ENCODE measurements around the gene DHRS7C. TPM values are rescaled to one million over a fixed set of nuclear protein-coding genes. Genes with fewer than 3 reads are reported as not detected.

Gene DHRS7C
- total and polyA plus RNA-seq, 2 donors (not counting 1 experiment from before 2014, with no cell fraction given): not detected

GRCh38 chr17:9755083-9755482 is 36.3 kb downstream of the DHRS7C start:
- ChIA-PET CTCF (no interaction called here), POLR2A (no interaction called here)
- Histone ChIP-seq H3K27me3 (replicated peaks in 1 of 4; ENCODE audit: control extremely low read depth in 1 of 4, control insufficient read depth in 3 of 4, insufficient read depth in 4 of 4, low read length in 3 of 4) (peaks cover 0 to 4% (median 2%) of the 10 kb centered on the region in 4 experiments), H3K4me2 (replicated peaks; ENCODE audit: low read depth, low read length, poor library complexity, severe bottlenecking) (no peak overlapping the region), H3K27ac (ENCODE audit: low read length in 2 of 2) (no peak overlapping the region), H3K4me3 (ENCODE audit: control extremely low read depth in 1 of 5, extremely low read depth in 1 of 5, insufficient read depth in 1 of 5, low read depth in 2 of 5, low read length in 4 of 5) (no peak overlapping the region), H2AFZ (ENCODE audit: insufficient read depth, low read depth, low read length, poor library complexity, severe bottlenecking) (no peak overlapping the region), H4K20me1 (ENCODE audit: control insufficient read depth, insufficient read depth, low read length, poor library complexity, severe bottlenecking) (no peaks in the 10 kb centered on the region), H3K9ac (ENCODE audit: low read length) (no peak overlapping the region), H3K4me1 (ENCODE audit: control insufficient read depth in 2 of 2, insufficient read depth in 2 of 2, low read length in 2 of 2) (no peaks in the 10 kb centered on the region), H3K79me2 (ENCODE audit: control insufficient read depth, insufficient read depth, low read length) (no peaks in the 10 kb centered on the region), H3K36me3 (replicated peaks in 1 of 2; ENCODE audit: control extremely low read depth in 1 of 2, control insufficient read depth in 1 of 2, extremely low read depth in 1 of 2, insufficient read depth in 2 of 2, low read length in 1 of 2) (no peaks in the 10 kb centered on the region), H3K9me3 (ENCODE audit: control extremely low read depth in 1 of 3, control insufficient read depth in 2 of 3, insufficient read depth in 1 of 3, low read length in 2 of 3) (peaks cover 0 to 2% (median 0%) of the 10 kb centered on the region in 3 donors)
- Mint-ChIP-seq H3K4me3 (no peak overlapping the region), H3K4me1 (no peaks in the 10 kb centered on the region), H3K27me3 (peaks cover 20% of the 10 kb centered on the region), H3K27ac (no peak overlapping the region), H3K9me3 (ENCODE audit: insufficient read depth) (peaks cover 2% of the 10 kb centered on the region)
- no peak for TF ChIP-seq CTCF (IDR thresholded peaks at IDR 0.05)
- no peak for TF ChIP-seq EZH2 (IDR thresholded peaks at IDR 0.05; ENCODE audit: borderline replicate concordance, insufficient read depth, low read depth, low read length, poor library complexity, severe bottlenecking)
- WGBS (ENCODE audit: insufficient coverage): 82% methylated on average over 3 of the region's 3 CpGs
- intact Hi-C loops (cut with micrococcal nuclease): loop anchor here (10.0 kb wide), 1 partner anchor 180 kb away; the partner anchor contains the start of genes CFAP52 and STX8
- DNase-seq (no peak), ATAC-seq (ENCODE audit: low read depth) (no peak)

- ATAC-seq (ENCODE audit: low read depth): no peak
- ChIA-PET POLR2A (no interaction called here), CTCF (no interaction called here)
- H2AFZ ChIP-seq (ENCODE audit: insufficient read depth, low read depth, low read length, poor library complexity, severe bottlenecking): no peak overlapping the region
- H3K9me3 ChIP-seq (ENCODE audit: control extremely low read depth in 1 of 3, control insufficient read depth in 2 of 3, insufficient read depth in 1 of 3, low read length in 2 of 3): peaks cover 0 to 2% (median 0%) of the 10 kb centered on the region in 3 donors
- no peak overlapping the region for H3K9ac ChIP-seq (ENCODE audit: low read length)
- H3K27ac ChIP-seq (ENCODE audit: low read length in 2 of 2): no peak overlapping the region
- H3K4me1 ChIP-seq (ENCODE audit: control insufficient read depth in 2 of 2, insufficient read depth in 2 of 2, low read length in 2 of 2): no peaks in the 10 kb centered on the region
- Mint-ChIP-seq H3K4me1 (no peaks in the 10 kb centered on the region), H3K27me3 (peaks cover 29% of the 10 kb centered on the region), H3K27ac (no peak overlapping the region), H3K9me3 (ENCODE audit: insufficient read depth) (peaks cover 2% of the 10 kb centered on the region), H3K4me3 (no peak overlapping the region)
- DNase-seq: no peak
- no peak overlapping the region for H3K4me2 ChIP-seq (replicated peaks; ENCODE audit: low read depth, low read length, poor library complexity, severe bottlenecking)
- peaks cover 0 to 9% (median 3%) of the 10 kb centered on the region in 4 experiments for H3K27me3 ChIP-seq (replicated peaks in 1 of 4; ENCODE audit: control extremely low read depth in 1 of 4, control insufficient read depth in 3 of 4, insufficient read depth in 4 of 4, low read length in 3 of 4)
- H3K36me3 ChIP-seq (replicated peaks in 1 of 2; ENCODE audit: control extremely low read depth in 1 of 2, control insufficient read depth in 1 of 2, extremely low read depth in 1 of 2, insufficient read depth in 2 of 2, low read length in 1 of 2): no peaks in the 10 kb centered on the region
- no peaks in the 10 kb centered on the region for H3K79me2 ChIP-seq (ENCODE audit: control insufficient read depth, insufficient read depth, low read length)
- H4K20me1 ChIP-seq (ENCODE audit: control insufficient read depth, insufficient read depth, low read length, poor library complexity, severe bottlenecking): no peaks in the 10 kb centered on the region
- 54% methylated on average over 9 of the region's 9 CpGs for WGBS (ENCODE audit: insufficient coverage)
- H3K4me3 ChIP-seq (ENCODE audit: control extremely low read depth in 1 of 5, extremely low read depth in 1 of 5, insufficient read depth in 1 of 5, low read depth in 2 of 5, low read length in 4 of 5): no peak overlapping the region
- intact Hi-C loops (cut with micrococcal nuclease): loop anchor here (10.0 kb wide), 1 partner anchor 176 kb away; the partner anchor contains the start of genes CFAP52 and STX8
- TF ChIP-seq CTCF (IDR thresholded peaks at IDR 0.05): no peak
- TF ChIP-seq EZH2 (IDR thresholded peaks at IDR 0.05; ENCODE audit: borderline replicate concordance, insufficient read depth, low read depth, low read length, poor library complexity, severe bottlenecking): no peak
Observed at GRCh38 chr17:9750524-9750923, 40.9 kb downstream of the DHRS7C start.
